Upper lobe of left lung (tissue), 6 donors: ENCODE measurements around the gene USP36. TPM values are rescaled to one million over a fixed set of nuclear protein-coding genes. Genes with fewer than 3 reads are reported as not detected.

Source experiments
- ATAC-seq, 2 donors: fragments of 200-7000 bp; cut with Tn5 transposase; one replicate each; pipeline ENCODE4 v1.9.1; 2022; ENCODE audit warnings: mild to moderate bottlenecking in 2 of 2, moderate library complexity in 2 of 2; ENCODE audit not compliant: low FRiP score in 2 of 2
- DNase-seq, 2 donors: peaks; one replicate each; pipeline ENCODE4 v3.0.0-alpha.2; 2019 to 2020
- H3K27ac ChIP-seq, 4 donors: fragments of 200-600 bp; sonication (generic); one replicate each; pipeline ENCODE4 v1.5.1; 2016 to 2019
- H3K27me3 ChIP-seq, 4 donors: fragments of 200-600 bp; sonication (generic); one replicate each; pipeline ENCODE4 v1.5.1; 2017 to 2019
- H3K36me3 ChIP-seq, 4 donors: fragments of 200-600 bp; sonication (generic); one replicate each; pipeline ENCODE4 v1.5.1; 2016 to 2019
- H3K4me1 ChIP-seq, 4 donors: fragments of 200-600 bp; sonication (generic); one replicate each; pipeline ENCODE4 v1.5.1; 2018 to 2019
- H3K4me3 ChIP-seq, 4 donors: fragments of 200-600 bp; sonication (generic); one replicate each; pipeline ENCODE4 v1.5.1; 2017 to 2019; ENCODE audit warnings: mild to moderate bottlenecking in 2 of 4, moderate library complexity in 1 of 4
- H3K9me3 ChIP-seq, 4 donors: fragments of 200-600 bp; sonication (generic); one replicate each; pipeline ENCODE4 v1.5.1; 2018 to 2019
- EP300 ChIP-seq, 4 donors: sonication (generic); formaldehyde crosslinking; IDR thresholded peaks; one replicate each; pipeline ENCODE4 v1.5.1; 2017; ENCODE audit warnings: antibody characterized with exemption in 4 of 4, control low read depth in 2 of 4
- POLR2A ChIP-seq, 4 donors: fragments of 450-650 bp; IDR thresholded peaks; one replicate each; pipeline ENCODE4 v1.5.1; 2016 to 2017; ENCODE audit warnings: antibody characterized with exemption in 4 of 4, mild to moderate bottlenecking in 2 of 4
- POLR2AphosphoS5 ChIP-seq, 2 donors: sonication (generic); formaldehyde crosslinking; IDR thresholded peaks; one replicate each; pipeline ENCODE4 v1.5.1; 2017; ENCODE audit warnings: antibody characterized with exemption in 2 of 2
- WGBS, 2 donors: methylation state at CpG; one replicate each; pipeline ENCODE4 v1.1.5; 2017 to 2018; 5-methylcytosine and 5-hydroxymethylcytosine counted together
- total RNA-seq, 6 donors: library from RNA; depleted of rRNA in 4 of 6; stranded (reverse); fragments of >200 nt in 4 of 6; gene quantifications; one replicate each; pipeline versions ENCODE4 v1.1.0 to v1.2.1, GENCODE V29; 2016 to 2021
- TF ChIP-seq, protein P1 (sequence below), 6 experiments: fragments of 450-650 bp in 4 of 6; fragments of 200-600 bp in 2 of 6; sonication (generic) in 2 of 6; IDR thresholded peaks; one replicate each; pipeline ENCODE4 v1.5.1; 2016 to 2019; ENCODE audit warnings: antibody characterized with exemption in 6 of 6
- donor health status: DM: no; HTN: no; CAD: no; lungs with moderate emphysema.
- donor health status: DM: no; HTN: yes; CAD: no; lungs with severe emphysema.

USP36 gene
- total RNA-seq, 6 donors from 2014 or later = 31.1 to 76.5 (median 55.4) TPM

DNA sequence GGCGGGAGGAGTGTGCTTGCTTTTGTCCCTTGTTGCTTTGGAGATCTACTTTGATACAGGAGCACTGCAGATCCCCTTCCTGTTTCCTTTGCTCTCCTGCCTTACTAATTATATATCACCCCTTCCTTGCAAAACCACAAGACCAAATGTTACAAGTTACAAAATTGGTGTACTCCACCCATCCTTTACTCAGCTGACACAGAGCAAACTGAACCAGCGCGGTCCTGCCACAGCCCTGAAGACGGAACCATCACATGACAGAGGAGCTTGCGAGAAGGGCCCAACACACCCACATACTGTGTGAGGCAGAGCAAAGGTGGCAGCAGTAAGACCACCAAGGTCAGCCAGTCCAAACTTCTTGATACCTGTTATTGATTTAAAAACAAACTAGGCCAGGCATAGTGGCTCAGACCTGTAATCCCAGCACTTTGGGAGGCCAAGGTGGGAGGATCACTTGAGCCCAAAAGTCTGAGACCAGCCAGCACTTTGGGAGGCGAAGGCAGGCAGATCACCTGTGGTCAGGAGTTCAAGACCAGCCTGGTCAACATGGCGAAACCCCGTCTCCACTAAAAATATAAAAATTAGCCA lies 91.8 kb downstream of the USP36 start:
- no peaks in the 10 kb centered on the region for H3K9me3 ChIP-seq
- TF ChIP-seq EP300 (IDR thresholded peaks at IDR 0.05) (no peak), POLR2AphosphoS5 (IDR thresholded peaks at IDR 0.05) (peak; percentile 44 to 79), POLR2A (IDR thresholded peaks at IDR 0.05) (peak in 1 of 4 donors; percentile 67)
- TF ChIP-seq, protein P1, sequence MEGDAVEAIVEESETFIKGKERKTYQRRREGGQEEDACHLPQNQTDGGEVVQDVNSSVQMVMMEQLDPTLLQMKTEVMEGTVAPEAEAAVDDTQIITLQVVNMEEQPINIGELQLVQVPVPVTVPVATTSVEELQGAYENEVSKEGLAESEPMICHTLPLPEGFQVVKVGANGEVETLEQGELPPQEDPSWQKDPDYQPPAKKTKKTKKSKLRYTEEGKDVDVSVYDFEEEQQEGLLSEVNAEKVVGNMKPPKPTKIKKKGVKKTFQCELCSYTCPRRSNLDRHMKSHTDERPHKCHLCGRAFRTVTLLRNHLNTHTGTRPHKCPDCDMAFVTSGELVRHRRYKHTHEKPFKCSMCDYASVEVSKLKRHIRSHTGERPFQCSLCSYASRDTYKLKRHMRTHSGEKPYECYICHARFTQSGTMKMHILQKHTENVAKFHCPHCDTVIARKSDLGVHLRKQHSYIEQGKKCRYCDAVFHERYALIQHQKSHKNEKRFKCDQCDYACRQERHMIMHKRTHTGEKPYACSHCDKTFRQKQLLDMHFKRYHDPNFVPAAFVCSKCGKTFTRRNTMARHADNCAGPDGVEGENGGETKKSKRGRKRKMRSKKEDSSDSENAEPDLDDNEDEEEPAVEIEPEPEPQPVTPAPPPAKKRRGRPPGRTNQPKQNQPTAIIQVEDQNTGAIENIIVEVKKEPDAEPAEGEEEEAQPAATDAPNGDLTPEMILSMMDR (IDR thresholded peaks at IDR 0.05) = no peak
- no peak overlapping the region for H3K4me3 ChIP-seq
- peak; percentile 90 to 91 for ATAC-seq
- peak overlapping the region; percentile 74 to 88 (median 84) for H3K27ac ChIP-seq
- peak in 1 of 2 donors; percentile 88 for DNase-seq
- peaks cover 44 to 80% (median 56%) of the 10 kb centered on the region in 4 donors for H3K4me1 ChIP-seq
- H3K27me3 ChIP-seq = no peaks in the 10 kb centered on the region
- 46 to 57% methylated on average over 8 of the region's 8 CpGs for WGBS, 2 donors
- H3K36me3 ChIP-seq = no peaks in the 10 kb centered on the region

DNA sequence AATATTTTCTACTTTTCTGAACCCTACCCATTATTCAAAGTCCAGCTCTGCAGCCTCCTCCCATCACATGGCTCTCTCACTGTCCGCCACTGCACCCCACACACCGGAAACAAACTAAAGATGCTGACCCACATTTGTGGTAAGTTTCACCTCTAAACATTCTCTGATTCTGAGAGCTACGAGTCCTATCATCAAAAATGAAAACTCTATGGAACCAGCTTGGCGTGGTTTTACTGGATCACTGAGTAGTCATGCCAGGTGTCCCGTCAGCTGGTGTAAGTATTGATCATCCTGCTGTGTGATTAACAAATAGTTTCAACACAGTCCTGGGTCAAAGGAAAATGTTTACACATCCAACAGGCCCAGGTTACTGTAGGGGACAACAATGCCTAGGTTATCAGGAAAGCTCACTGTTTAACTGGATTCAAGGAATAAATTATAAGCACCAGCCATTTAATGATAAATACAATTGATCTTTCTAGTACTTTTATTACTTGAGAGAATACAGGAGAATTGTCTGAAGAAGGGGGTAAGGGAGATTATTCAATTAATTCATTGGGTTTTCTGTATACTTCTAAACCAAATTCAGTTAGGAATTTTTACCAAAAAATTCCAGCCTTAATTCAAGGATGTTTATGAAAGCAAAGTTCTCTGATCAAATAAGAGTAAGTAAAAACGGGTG lies 92.4 kb downstream of the USP36 start:
- WGBS, 2 donors = 40 to 48% methylated on average over 6 of the region's 6 CpGs
- peak in 1 of 2 donors; percentile 55 for ATAC-seq

DNA sequence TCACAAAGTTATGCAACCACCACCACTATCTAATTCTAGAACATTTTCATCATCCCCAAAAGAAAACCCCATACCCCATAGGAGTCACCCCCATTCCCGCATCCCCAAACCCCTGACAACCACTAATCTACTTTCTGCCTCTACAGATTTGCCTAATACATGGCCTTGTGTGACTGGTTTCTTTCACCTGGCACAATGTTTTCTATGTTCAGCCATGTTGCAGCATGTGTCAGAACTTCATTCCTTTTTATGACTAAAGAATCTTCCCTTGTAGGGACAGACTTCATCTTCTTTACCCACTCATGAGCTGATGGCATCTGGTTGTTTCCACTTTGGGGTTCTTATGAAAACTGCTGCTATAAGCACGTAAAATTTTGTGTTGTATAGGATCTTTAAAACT lies 93.1 kb downstream of the USP36 start:
- 75 to 79% methylated on average over 2 of the region's 2 CpGs for WGBS, 2 donors
- Histone ChIP-seq H3K27ac (peak overlapping the region; percentile 63 to 88 (median 84)), H3K4me1 (peaks cover 45 to 71% (median 60%) of the 10 kb centered on the region in 4 donors)

More for the DNA sequence above, 92.4 kb downstream of the USP36 start:
- Histone ChIP-seq H3K27me3 (no peaks in the 10 kb centered on the region), H3K36me3 (no peaks in the 10 kb centered on the region), H3K27ac (peak overlapping the region; percentile 63 to 88 (median 84)), H3K4me3 (no peak overlapping the region), H3K9me3 (no peaks in the 10 kb centered on the region), H3K4me1 (peaks cover 44 to 73% (median 56%) of the 10 kb centered on the region in 4 donors)
- TF ChIP-seq, protein P1 (IDR thresholded peaks at IDR 0.05) = no peak
- TF ChIP-seq POLR2AphosphoS5 (IDR thresholded peaks at IDR 0.05) (no peak), POLR2A (IDR thresholded peaks at IDR 0.05) (no peak), EP300 (IDR thresholded peaks at IDR 0.05) (no peak)
- DNase-seq = peak in 1 of 2 donors; percentile 55

DNA sequence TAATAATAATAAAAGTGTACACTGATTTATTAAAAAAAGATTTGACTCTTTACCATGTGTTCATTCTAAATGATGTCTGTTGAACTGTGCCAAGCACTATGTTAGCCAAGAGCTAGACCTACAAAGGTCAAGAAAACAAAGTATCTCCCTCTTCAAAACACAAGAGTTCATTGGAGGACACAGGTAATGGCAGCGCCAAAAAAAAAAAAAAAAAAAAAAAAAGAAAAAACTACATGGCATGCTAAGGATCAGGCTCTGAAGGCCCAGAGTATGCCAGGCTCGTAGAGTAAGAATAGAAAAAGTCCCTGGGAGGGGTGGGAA lies 93.7 kb downstream of the USP36 start:
- ATAC-seq = no peak
- WGBS, 2 donors = 58 to 73% methylated on average over 2 of the region's 2 CpGs
- peaks cover 48 to 76% (median 66%) of the 10 kb centered on the region in 4 donors for H3K4me1 ChIP-seq
- H3K36me3 ChIP-seq = no peaks in the 10 kb centered on the region
- H3K27me3 ChIP-seq = no peaks in the 10 kb centered on the region
- H3K27ac ChIP-seq = peak overlapping the region; percentile 63 to 88 (median 84)
- no peaks in the 10 kb centered on the region for H3K9me3 ChIP-seq
- TF ChIP-seq POLR2A (IDR thresholded peaks at IDR 0.05) (no peak), POLR2AphosphoS5 (IDR thresholded peaks at IDR 0.05) (no peak), EP300 (IDR thresholded peaks at IDR 0.05) (no peak)
- TF ChIP-seq, protein P1 (IDR thresholded peaks at IDR 0.05) = no peak
- H3K4me3 ChIP-seq = no peak overlapping the region
- DNase-seq = no peak

More for the DNA sequence above, 93.1 kb downstream of the USP36 start:
- Histone ChIP-seq H3K4me3 (no peak overlapping the region), H3K9me3 (no peaks in the 10 kb centered on the region), H3K36me3 (no peaks in the 10 kb centered on the region), H3K27me3 (no peaks in the 10 kb centered on the region)
- TF ChIP-seq EP300 (IDR thresholded peaks at IDR 0.05) (no peak), POLR2A (IDR thresholded peaks at IDR 0.05) (no peak), POLR2AphosphoS5 (IDR thresholded peaks at IDR 0.05) (no peak)
- TF ChIP-seq, protein P1 (IDR thresholded peaks at IDR 0.05) = no peak
- ATAC-seq = no peak
- no peak for DNase-seq
